HEK293 (cell line): ENCODE measurements around the gene EPHA2.

Experiments used
- ZEB2 ChIP-seq: fragments of 450-650 bp; formaldehyde crosslinking; IDR thresholded peaks from 2 replicates; pipeline ENCODE4 v1.5.1; 2016; ENCODE audit warnings: missing biosample characterization, missing genetic modification characterization
- ZNF514 ChIP-seq: fragments of 450-650 bp; formaldehyde crosslinking; IDR thresholded peaks from 2 replicates; pipeline ENCODE4 v1.5.1; 2016; ENCODE audit warnings: missing biosample characterization, missing genetic modification characterization

DNA sequence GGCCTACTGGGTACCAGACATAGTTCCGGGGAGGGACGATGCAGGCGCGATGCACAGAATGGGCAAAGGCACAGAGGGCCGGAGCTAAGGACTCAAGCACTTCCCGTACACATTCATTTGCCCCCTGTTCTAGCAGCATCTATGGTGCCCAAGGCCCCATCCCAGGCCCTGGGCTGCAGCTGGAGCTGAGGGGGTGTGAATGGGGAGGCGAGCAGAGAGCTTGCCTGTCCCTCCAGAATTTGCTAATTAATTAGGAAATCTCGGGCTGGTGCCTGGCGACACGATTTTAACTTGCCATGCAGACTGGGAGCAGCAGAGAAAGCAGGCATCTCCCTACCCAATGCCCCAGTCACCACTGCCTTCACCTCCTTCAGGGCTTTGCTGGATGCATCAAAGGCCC is 35.9 kb downstream of the EPHA2 start:
- TF ChIP-seq ZNF514 (tag by site-specific recombination) (no peak), ZEB2 (tag by site-specific recombination) (no peak)
